Mucosa of descending colon (tissue), 3 donors: ENCODE measurements around the gene NLRP6. TPM values are rescaled to one million over a fixed set of nuclear protein-coding genes. Genes with fewer than 3 reads are reported as not detected.

ENCODE experiments used
- ATAC-seq: fragments of 200-7000 bp; cut with Tn5 transposase; one replicate; pipeline ENCODE4 v1.9.1; 2020; ENCODE audit warnings: mild to moderate bottlenecking, moderate library complexity
- DNase-seq, 3 donors: peaks; one replicate each; pipeline ENCODE4 v3.0.0-alpha.2; 2020
- H3K36me3 ChIP-seq: fragments of 200-600 bp; one replicate; pipeline ENCODE4 v1.8.0; 2021; ENCODE audit warnings: low read depth, mild to moderate bottlenecking
- H3K4me1 ChIP-seq: fragments of 200-600 bp; one replicate; pipeline ENCODE4 v1.8.0; 2021; ENCODE audit warnings: low read depth, mild to moderate bottlenecking
- H3K4me3 ChIP-seq: fragments of 200-600 bp; one replicate; pipeline ENCODE4 v1.8.0; 2021; ENCODE audit warnings: mild to moderate bottlenecking
- H3K9me3 ChIP-seq: fragments of 200-600 bp; one replicate; pipeline ENCODE4 v1.8.0; 2021; ENCODE audit warnings: mild to moderate bottlenecking
- CTCF ChIP-seq: fragments of 200-600 bp; IDR thresholded peaks from one replicate; pipeline ENCODE4 v1.8.0; 2022; ENCODE audit warnings: antibody characterized with exemption, mild to moderate bottlenecking
- intact Hi-C, 2 donors: fragments of 100-400 bp; cut with DNase I in 1 of 2; cut with micrococcal nuclease in 1 of 2; formaldehyde crosslinking; loops; one replicate each; pipeline versions ENCODE4 v1.11.0 to v1.11.1; 2022; cut with DNase I, micrococcal nuclease
- total RNA-seq, 3 donors: library from RNA; stranded (reverse); fragmentation: NEBNext Ultra II Directional in 2 of 3; extraction: Animal tissue kit (Norgen Biotek cat#: 25700) in 2 of 3; gene quantifications; one replicate each; pipeline versions ENCODE4 v1.2.1 to v1.2.4, GENCODE V29; 2021 to 2023
- donor health status: DM: no; HTN: no; CAD: no; lungs with moderate emphysema.
- donor health status: DM: no; HTN: no; CAD: no.
- donor health status: DM: no; HTN: yes; CAD: no.

NLRP6 gene
- total RNA-seq, 3 donors from 2014 or later, result 0.66 to 2.6 (median 0.72) TPM

GRCh38 chr11:282171-282570 lies 4.0 kb downstream of the NLRP6 start:
- no peak for TF ChIP-seq CTCF
- no peaks in the 10 kb centered on the region for H3K36me3 ChIP-seq
- H3K9me3 ChIP-seq, result no peaks in the 10 kb centered on the region
- ATAC-seq (no peak), DNase-seq (no peak)
- H3K4me1 ChIP-seq, result peaks cover 29% of the 10 kb centered on the region
- H3K4me3 ChIP-seq, result no peak overlapping the region
- intact Hi-C loops, result no loop called here

- no peak overlapping the region for H3K4me3 ChIP-seq
- peaks cover 31% of the 10 kb centered on the region for H3K4me1 ChIP-seq
- no peak for TF ChIP-seq CTCF
- DNase-seq (no peak), ATAC-seq (no peak)
- H3K36me3 ChIP-seq, result no peaks in the 10 kb centered on the region
- intact Hi-C loops, result no loop called here
- no peaks in the 10 kb centered on the region for H3K9me3 ChIP-seq
Measured at GRCh38 chr11:282630-283360, 4.6 kb downstream of the NLRP6 start.

- no peaks in the 10 kb centered on the region for H3K36me3 ChIP-seq
- H3K9me3 ChIP-seq, result no peaks in the 10 kb centered on the region
- H3K4me1 ChIP-seq, result peaks cover 34% of the 10 kb centered on the region
- intact Hi-C loops, result no loop called here
- no peak overlapping the region for H3K4me3 ChIP-seq
- DNase-seq (no peak), ATAC-seq (no peak)
- TF ChIP-seq CTCF, result no peak
Measured at GRCh38 chr11:283405-284104, 5.3 kb downstream of the NLRP6 start.

GRCh38 chr11:284105-285020 lies 6.2 kb downstream of the NLRP6 start:
- DNase-seq (peak in 2 of 3 donors; percentile 1 to 28), ATAC-seq (no peak)
- peaks cover 27% of the 10 kb centered on the region for H3K4me1 ChIP-seq
- intact Hi-C loops, result no loop called here
- no peak overlapping the region for H3K4me3 ChIP-seq
- H3K9me3 ChIP-seq, result no peaks in the 10 kb centered on the region
- H3K36me3 ChIP-seq, result no peaks in the 10 kb centered on the region
- TF ChIP-seq CTCF, result no peak

GRCh38 chr11:285021-285893 lies 7.0 kb downstream of the NLRP6 start:
- ATAC-seq (no peak), DNase-seq (peak in 1 of 3 donors; percentile 1)
- no peak for TF ChIP-seq CTCF
- Histone ChIP-seq H3K4me3 (no peak overlapping the region), H3K36me3 (no peaks in the 10 kb centered on the region), H3K9me3 (no peaks in the 10 kb centered on the region), H3K4me1 (peaks cover 26% of the 10 kb centered on the region)
- intact Hi-C loops, result no loop called here
